NCI-H2196 (cell line): Measurements from ENCODE around the gene MLF1.

Experiments
- DNase-seq: peaks from one replicate; lab custom pipeline; 2025; ENCODE audit not compliant: unreplicated experiment; lab: John Stamatoyannopoulos, UW

MLF1 gene

GRCh38 chr3:158573714-158574113 is 2.7 kb downstream of the MLF1 start:
- DNase-seq, result no peak

- no peak for DNase-seq
Measured at GRCh38 chr3:158574646-158575045, 3.7 kb downstream of the MLF1 start.

- DNase-seq, result no peak
Measured at GRCh38 chr3:158590223-158590622, 19.2 kb downstream of the MLF1 start.

- DNase-seq, result no peak
Measured at GRCh38 chr3:158600787-158601186, 29.8 kb downstream of the MLF1 start.

GRCh38 chr3:158602227-158602626 is 31.2 kb downstream of the MLF1 start:
- DNase-seq, result no peak

- no peak for DNase-seq
Measured at GRCh38 chr3:158617982-158618875, 47.2 kb downstream of the MLF1 start.

- no peak for DNase-seq
Measured at GRCh38 chr3:158625881-158626280, 54.9 kb downstream of the MLF1 start.

- no peak for DNase-seq
Measured at GRCh38 chr3:158631981-158632380, 61.0 kb downstream of the MLF1 start.

GRCh38 chr3:158640646-158641045 is 69.7 kb downstream of the MLF1 start:
- no peak for DNase-seq

GRCh38 chr3:158642005-158642404 is 71.0 kb downstream of the MLF1 start:
- no peak for DNase-seq

GRCh38 chr3:158642474-158643210 is 71.6 kb downstream of the MLF1 start:
- no peak for DNase-seq

- DNase-seq, result peak; percentile 100
Measured at GRCh38 chr3:158644345-158644908, 73.4 kb downstream of the MLF1 start, which contains the start of gene GFM1. TSS of gene GFM1 (plus strand) at chr3:158644527. CDS start at chr3:158644635, 108 bp downstream.

GRCh38 chr3:158649791-158650190 is 78.8 kb downstream of the MLF1 start:
- DNase-seq, result no peak

- no peak for DNase-seq
Measured at GRCh38 chr3:158651192-158651591, 80.2 kb downstream of the MLF1 start.

GRCh38 chr3:158652463-158652862 is 81.5 kb downstream of the MLF1 start:
- DNase-seq, result no peak
